Activated naive CD4-positive, alpha-beta T cell (primary cell): ENCODE results near the gene SNAP25.

Source experiments
- DNase-seq, 4 experiments: peaks; one replicate each; lab custom pipeline; 2025; lab: John Stamatoyannopoulos, UW

The SNAP25 gene

GRCh38 chr20:10263385-10264165, 44.9 kb downstream of the SNAP25 start:
- DNase-seq = no peak

GRCh38 chr20:10264166-10264558, 45.5 kb downstream of the SNAP25 start:
- no peak for DNase-seq

- no peak for DNase-seq
These were observed 50.0 kb downstream of the SNAP25 start for GRCh38 chr20:10268636-10269035.

GRCh38 chr20:10270630-10271029, 52.0 kb downstream of the SNAP25 start:
- no peak for DNase-seq

GRCh38 chr20:10271494-10272219, 53.0 kb downstream of the SNAP25 start:
- DNase-seq = no peak

- no peak for DNase-seq
These were observed 58.4 kb downstream of the SNAP25 start for GRCh38 chr20:10276878-10277580.

GRCh38 chr20:10277616-10278015, 59.0 kb downstream of the SNAP25 start:
- DNase-seq = no peak

GRCh38 chr20:10278412-10278811, 59.8 kb downstream of the SNAP25 start:
- DNase-seq = no peak

GRCh38 chr20:10280018-10280908, 61.6 kb downstream of the SNAP25 start:
- no peak for DNase-seq

GRCh38 chr20:10281911-10282310, 63.3 kb downstream of the SNAP25 start:
- DNase-seq = no peak

GRCh38 chr20:10282979-10283456, 64.4 kb downstream of the SNAP25 start:
- no peak for DNase-seq

GRCh38 chr20:10286356-10286755, 67.7 kb downstream of the SNAP25 start:
- no peak for DNase-seq

- no peak for DNase-seq
These were observed 69.8 kb downstream of the SNAP25 start for GRCh38 chr20:10288421-10288820.

GRCh38 chr20:10288954-10289646, 70.5 kb downstream of the SNAP25 start:
- DNase-seq = no peak

- DNase-seq = no peak
These were observed 73.1 kb downstream of the SNAP25 start for GRCh38 chr20:10291568-10292248.

- no peak for DNase-seq
These were observed 78.6 kb downstream of the SNAP25 start for GRCh38 chr20:10297223-10297622.

- no peak for DNase-seq
These were observed 79.1 kb downstream of the SNAP25 start for GRCh38 chr20:10297684-10298240.

- DNase-seq = no peak
These were observed 82.2 kb downstream of the SNAP25 start for GRCh38 chr20:10300582-10301446.

GRCh38 chr20:10303852-10304251, 85.2 kb downstream of the SNAP25 start:
- DNase-seq = no peak
